ENCODE data around the gene RAD54L. TPM values are rescaled to one million over a fixed set of nuclear protein-coding genes. Genes with fewer than 3 reads are reported as not detected.

RAD54L gene
- total RNA-seq, 2 donors from 2014 or later = not detected

GRCh38 chr1:46246548-46247435, 771 bp upstream of the RAD54L start:
- Histone ChIP-seq H3K27me3 (no peaks in the 10 kb centered on the region), H3K36me3 (no peaks in the 10 kb centered on the region), H3K9me3 (no peaks in the 10 kb centered on the region), H3K27ac (peak overlapping the region; percentile 70 to 80), H3K4me1 (peaks cover 0 to 16% of the 10 kb centered on the region in 2 donors), H3K4me3 (peak overlapping the region; percentile 47 to 65)
- no peak for TF ChIP-seq CTCF (IDR thresholded peaks at IDR 0.05)
- peak; percentile 64 for DNase-seq (ENCODE audit: low spot score)

- Histone ChIP-seq H3K36me3 (no peaks in the 10 kb centered on the region), H3K27me3 (no peaks in the 10 kb centered on the region), H3K27ac (no peak overlapping the region), H3K4me3 (peak overlapping the region; percentile 48 to 65), H3K4me1 (peaks cover 0 to 16% of the 10 kb centered on the region in 2 donors), H3K9me3 (no peaks in the 10 kb centered on the region)
- DNase-seq (ENCODE audit: low spot score) = no peak
- TF ChIP-seq CTCF (IDR thresholded peaks at IDR 0.05) = no peak
Observed at GRCh38 chr1:46248122-46248920, 758 bp downstream of the RAD54L start.

- no peak for DNase-seq (ENCODE audit: low spot score)
- no peak overlapping the region for H3K4me3 ChIP-seq
- TF ChIP-seq CTCF (IDR thresholded peaks at IDR 0.05) = no peak
- H3K4me1 ChIP-seq = no peaks in the 10 kb centered on the region
- no peaks in the 10 kb centered on the region for H3K36me3 ChIP-seq
- no peaks in the 10 kb centered on the region for H3K9me3 ChIP-seq
- no peaks in the 10 kb centered on the region for H3K27me3 ChIP-seq
- no peak overlapping the region for H3K27ac ChIP-seq
Observed at GRCh38 chr1:46254668-46255067, 7.1 kb downstream of the RAD54L start.

- H3K4me1 ChIP-seq = no peaks in the 10 kb centered on the region
- no peaks in the 10 kb centered on the region for H3K27me3 ChIP-seq
- DNase-seq (ENCODE audit: low spot score) = no peak
- no peaks in the 10 kb centered on the region for H3K36me3 ChIP-seq
- H3K9me3 ChIP-seq = no peaks in the 10 kb centered on the region
- H3K4me3 ChIP-seq = no peak overlapping the region
- no peak overlapping the region for H3K27ac ChIP-seq
- TF ChIP-seq CTCF (IDR thresholded peaks at IDR 0.05) = no peak
Observed at GRCh38 chr1:46256523-46256922, 9.0 kb downstream of the RAD54L start.

GRCh38 chr1:46262508-46262907, 14.9 kb downstream of the RAD54L start:
- no peaks in the 10 kb centered on the region for H3K4me1 ChIP-seq
- no peak overlapping the region for H3K4me3 ChIP-seq
- H3K27me3 ChIP-seq = no peaks in the 10 kb centered on the region
- TF ChIP-seq CTCF (IDR thresholded peaks at IDR 0.05) = no peak
- no peaks in the 10 kb centered on the region for H3K36me3 ChIP-seq
- H3K27ac ChIP-seq = no peak overlapping the region
- H3K9me3 ChIP-seq = no peaks in the 10 kb centered on the region
- no peak for DNase-seq (ENCODE audit: low spot score)
